OCI-LY3 (cell line): ENCODE measurements around the gene OR51B2.

Experiments used
- H2AFZ ChIP-seq: fragments of 200-600, 300-600 bp; shearing (Covaris generic); 2 replicates; pipeline ENCODE4 v1.6.0; 2014; ENCODE audit warnings: antibody characterized with exemption, low read depth, low read length
- H3K27ac ChIP-seq: fragments of 200-600, 300-600 bp; sonication (generic); 2 replicates; pipeline ENCODE4 v1.5.1; 2014; ENCODE audit warnings: mild to moderate bottlenecking, low read length, moderate library complexity, mixed read lengths
- H3K27me3 ChIP-seq: fragments of 200-600, 300-600 bp; sonication (generic); 2 replicates; pipeline ENCODE4 v1.6.1; 2014; ENCODE audit warnings: low read depth, low read length, mixed read lengths
- H3K36me3 ChIP-seq: fragments of 200-600, 300-600 bp; sonication (generic); replicated peaks from 2 replicates; pipeline ENCODE3; 2014; ENCODE audit warnings: low read depth, low read length, mixed read lengths
- H3K4me1 ChIP-seq: fragments of 300-600, 200-600 bp; sonication (generic); 2 replicates; pipeline ENCODE4 v1.6.1; 2014; ENCODE audit warnings: low read length, mixed read lengths
- H3K4me2 ChIP-seq: fragments of 200-600, 300-600 bp; sonication (generic); 2 replicates; pipeline ENCODE4 v1.6.1; 2014; ENCODE audit warnings: low read length, mixed read lengths
- H3K4me3 ChIP-seq: fragments of 300-600, 200-600 bp; sonication (generic); 2 replicates; pipeline ENCODE4 v1.5.1; 2014; ENCODE audit warnings: antibody characterized with exemption, mild to moderate bottlenecking, low read length, moderate library complexity
- H3K79me2 ChIP-seq: fragments of 300-600, 200-600 bp; shearing (Covaris generic); 2 replicates; pipeline ENCODE4 v1.6.1; 2014; ENCODE audit warnings: mild to moderate bottlenecking, low read length, mixed read lengths
- H3K9ac ChIP-seq: fragments of 300-600, 200-600 bp; shearing (Covaris generic); 2 replicates; pipeline ENCODE4 v1.6.0; 2014; ENCODE audit warnings: mild to moderate bottlenecking, low read length, moderate library complexity
- H3K9me3 ChIP-seq: fragments of 200-600, 300-600 bp; shearing (Covaris generic); 2 replicates; pipeline ENCODE4 v1.6.1; 2014; ENCODE audit warnings: low read length, mixed read lengths; ENCODE audit not compliant: insufficient read depth
- H4K20me1 ChIP-seq: fragments of 200-600, 300-600 bp; sonication (generic); 2 replicates; pipeline ENCODE4 v1.6.1; 2016; ENCODE audit warnings: low read length, mixed read lengths; ENCODE audit not compliant: insufficient read depth
- CTCF ChIP-seq: fragments of 200-600, 300-600 bp; sonication (generic); IDR thresholded peaks from 2 replicates; pipeline ENCODE4 v1.5.1; 2014; ENCODE audit warnings: antibody characterized with exemption, low read length, low read depth
- EZH2phosphoT487 ChIP-seq: fragments of 200-600 bp; shearing (Covaris generic); IDR thresholded peaks from 2 replicates; pipeline ENCODE4 v1.6.1; 2018; ENCODE audit warnings: antibody characterized with exemption, mixed run types, low read depth

OR51B2 gene

GRCh38 chr11:5310423-5310822, 13.7 kb downstream of the OR51B2 start:
- no peak overlapping the region for H3K4me3 ChIP-seq
- TF ChIP-seq EZH2phosphoT487 (no peak), CTCF (no peak)

GRCh38 chr11:5307256-5308019, 16.7 kb downstream of the OR51B2 start:
- Histone ChIP-seq H3K36me3 (no peaks in the 10 kb centered on the region), H2AFZ (no peak overlapping the region), H3K27ac (no peak overlapping the region), H4K20me1 (no peaks in the 10 kb centered on the region), H3K4me3 (no peak overlapping the region), H3K9me3 (no peaks in the 10 kb centered on the region), H3K9ac (no peak overlapping the region), H3K4me1 (no peaks in the 10 kb centered on the region), H3K79me2 (no peaks in the 10 kb centered on the region), H3K27me3 (no peaks in the 10 kb centered on the region), H3K4me2 (no peak overlapping the region)
- TF ChIP-seq CTCF: no peak
- no peak for TF ChIP-seq EZH2phosphoT487

More at GRCh38 chr11:5310423-5310822, 13.7 kb downstream of the OR51B2 start:
- Histone ChIP-seq H3K9ac (no peak overlapping the region), H3K4me2 (no peak overlapping the region), H3K27me3 (no peaks in the 10 kb centered on the region), H3K36me3 (no peaks in the 10 kb centered on the region), H3K79me2 (no peaks in the 10 kb centered on the region), H3K27ac (no peak overlapping the region), H3K9me3 (no peaks in the 10 kb centered on the region), H3K4me1 (no peaks in the 10 kb centered on the region), H4K20me1 (no peaks in the 10 kb centered on the region), H2AFZ (no peak overlapping the region)

GRCh38 chr11:5304046-5304445, 20.1 kb downstream of the OR51B2 start:
- Histone ChIP-seq H3K27me3 (no peaks in the 10 kb centered on the region), H3K4me3 (no peak overlapping the region), H2AFZ (no peak overlapping the region), H3K4me1 (no peaks in the 10 kb centered on the region), H3K36me3 (no peaks in the 10 kb centered on the region), H3K79me2 (no peaks in the 10 kb centered on the region), H3K9me3 (no peaks in the 10 kb centered on the region), H3K9ac (no peak overlapping the region), H3K4me2 (no peak overlapping the region), H3K27ac (no peak overlapping the region), H4K20me1 (no peaks in the 10 kb centered on the region)
- TF ChIP-seq CTCF (no peak), EZH2phosphoT487 (no peak)

- Histone ChIP-seq H3K4me3 (no peak overlapping the region), H4K20me1 (no peaks in the 10 kb centered on the region), H2AFZ (no peak overlapping the region), H3K4me2 (no peak overlapping the region), H3K79me2 (no peaks in the 10 kb centered on the region), H3K27me3 (no peaks in the 10 kb centered on the region), H3K4me1 (no peaks in the 10 kb centered on the region), H3K36me3 (no peaks in the 10 kb centered on the region), H3K9me3 (no peaks in the 10 kb centered on the region), H3K27ac (no peak overlapping the region), H3K9ac (no peak overlapping the region)
- TF ChIP-seq EZH2phosphoT487 (no peak), CTCF (no peak)
Observed at GRCh38 chr11:5303626-5304025, 20.5 kb downstream of the OR51B2 start.
